HG03045 (cell line): ENCODE measurements around the gene YIF1A.

Experiments used
- ATAC-seq: cut with Tn5 transposase; IDR thresholded peaks from one replicate; pipeline ENCODE4 v1.9.1; 2021; ENCODE audit warnings: mild to moderate bottlenecking, moderate library complexity; ENCODE audit not compliant: unreplicated experiment

Gene YIF1A, protein sequence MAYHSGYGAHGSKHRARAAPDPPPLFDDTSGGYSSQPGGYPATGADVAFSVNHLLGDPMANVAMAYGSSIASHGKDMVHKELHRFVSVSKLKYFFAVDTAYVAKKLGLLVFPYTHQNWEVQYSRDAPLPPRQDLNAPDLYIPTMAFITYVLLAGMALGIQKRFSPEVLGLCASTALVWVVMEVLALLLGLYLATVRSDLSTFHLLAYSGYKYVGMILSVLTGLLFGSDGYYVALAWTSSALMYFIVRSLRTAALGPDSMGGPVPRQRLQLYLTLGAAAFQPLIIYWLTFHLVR

DNA sequence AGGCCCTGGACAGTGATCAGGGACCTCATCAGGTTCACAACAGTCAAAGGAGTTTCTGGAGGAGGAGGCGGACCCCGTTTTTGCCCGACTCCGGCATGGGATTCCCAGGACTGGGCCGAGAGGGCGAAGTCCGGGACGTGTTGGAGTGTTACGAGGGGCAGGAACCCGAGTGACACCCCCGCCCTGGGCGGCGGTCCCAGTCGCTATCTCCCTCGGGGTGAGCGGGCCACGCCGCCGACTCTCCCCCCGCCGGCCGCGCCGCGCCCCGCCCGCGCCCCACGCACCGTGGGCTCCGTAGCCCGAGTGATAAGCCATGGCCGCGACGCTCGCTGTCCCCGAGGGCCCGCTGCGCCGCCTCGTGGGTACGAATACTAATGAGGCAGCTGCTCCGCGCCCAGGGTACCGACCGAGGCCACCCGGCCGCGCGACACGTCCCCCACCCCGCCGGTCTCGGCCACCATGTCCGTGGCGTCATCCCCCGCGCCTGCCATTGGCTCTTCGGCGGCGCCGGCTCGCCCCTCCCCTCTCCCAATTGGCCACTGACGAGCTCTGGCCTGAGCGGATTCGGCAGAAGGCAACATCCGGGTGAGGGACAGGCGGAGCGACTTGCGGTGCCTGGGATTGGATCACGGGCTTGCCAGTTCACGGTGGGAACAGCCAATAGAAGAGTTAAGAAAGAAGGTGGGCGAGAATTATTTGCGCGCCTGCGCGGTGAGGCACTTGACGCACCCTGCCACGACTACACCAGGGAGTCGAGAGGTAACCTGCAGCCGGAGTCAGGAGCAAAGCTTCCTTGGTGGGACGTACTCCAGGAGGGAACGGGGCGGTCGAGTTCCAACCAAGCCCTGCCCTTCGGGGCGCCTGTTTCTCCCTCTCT, at the start of gene YIF1A:
Gene YIF1A (minus strand): TSS at position 473 of the 877 bp plus-strand sequence. CDS start 158 bp downstream, at position 315.
- ATAC-seq, result peak; percentile 91

DNA sequence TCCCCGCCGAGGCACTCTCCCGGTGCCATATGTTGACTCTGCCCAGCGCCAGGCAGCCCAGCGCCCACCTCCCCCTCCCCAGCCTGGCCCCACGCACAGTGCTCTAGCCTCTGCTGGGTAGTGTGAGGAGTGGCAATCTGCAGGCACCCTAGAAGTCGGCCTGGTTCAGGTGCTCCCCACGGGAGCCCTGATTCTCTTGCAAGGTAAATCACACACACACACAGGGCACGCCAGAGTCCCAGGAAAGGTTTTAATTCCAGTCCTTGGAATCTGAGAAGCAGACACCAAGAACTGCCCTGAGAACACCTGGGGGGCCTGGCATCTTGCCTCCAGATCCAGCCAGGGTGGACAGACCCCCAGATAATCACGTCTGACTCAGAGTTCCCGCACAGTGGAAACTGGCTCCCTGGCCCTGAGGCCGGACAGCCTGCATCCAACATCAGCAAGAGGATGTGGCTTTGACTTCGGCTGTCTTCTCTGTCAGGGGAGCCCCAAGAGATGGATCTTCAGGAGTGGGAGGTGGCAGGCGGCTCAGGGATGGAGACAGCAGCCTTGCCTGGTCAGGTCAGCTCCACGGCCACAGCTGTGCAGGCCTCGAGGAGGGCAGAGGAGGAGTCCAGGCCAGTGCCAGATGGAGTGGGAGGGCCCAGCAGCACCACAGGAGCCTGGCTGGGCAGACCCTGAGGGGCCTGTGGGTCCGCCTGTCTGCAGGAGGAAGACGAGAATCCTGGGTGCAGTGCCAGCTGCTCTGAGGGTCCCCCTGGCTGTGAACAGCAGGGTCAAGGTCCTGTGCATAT, 48.4 kb upstream of the YIF1A start:
- ATAC-seq, result no peak

DNA sequence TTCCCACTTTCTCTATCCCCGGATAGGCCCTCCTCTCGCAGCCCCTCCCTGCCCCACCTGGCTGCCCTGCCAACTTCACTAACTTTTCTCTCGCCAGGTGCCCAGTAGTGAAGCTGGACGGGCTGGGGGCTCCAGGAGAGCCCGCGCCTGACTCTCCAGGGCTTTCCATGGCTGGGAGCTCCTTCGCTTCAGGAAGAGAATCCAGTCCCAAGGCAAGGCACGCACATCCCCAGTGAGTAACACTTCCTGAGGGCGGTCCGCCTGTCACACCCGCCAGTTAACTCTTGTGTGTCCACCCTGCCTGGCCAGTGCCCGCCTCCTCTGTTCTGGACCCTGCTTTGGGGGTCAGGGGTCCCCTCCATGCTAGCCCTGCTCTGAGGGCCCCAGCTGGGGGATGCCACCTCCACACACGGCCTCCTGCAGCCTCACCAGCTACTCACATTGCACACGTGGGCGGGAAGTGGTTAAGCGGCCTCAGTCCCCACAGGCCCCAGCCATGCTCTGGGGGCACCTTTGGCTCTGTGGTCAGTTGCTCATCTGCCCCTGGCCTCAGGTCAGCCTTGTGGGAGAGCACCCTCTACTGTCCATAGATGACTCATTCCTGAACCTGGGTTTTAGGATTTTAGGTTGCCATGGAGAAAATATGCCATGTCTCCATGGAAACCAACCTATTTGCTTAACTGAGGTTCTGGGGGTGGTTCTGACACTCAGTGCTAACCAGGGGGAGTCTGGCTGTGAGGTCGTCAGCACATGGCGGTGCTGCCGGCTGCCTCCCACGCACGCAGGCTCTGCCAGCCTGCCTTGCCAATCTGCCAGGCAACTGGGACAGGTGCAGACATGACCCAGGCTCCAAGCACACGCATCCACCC, 47.5 kb upstream of the YIF1A start, which contains the start of gene RIN1:
Gene RIN1 (minus strand): TSS at position 201 of the 869 bp plus-strand sequence. CDS start 32 bp downstream, at position 169.
- ATAC-seq, result peak; percentile 45

DNA sequence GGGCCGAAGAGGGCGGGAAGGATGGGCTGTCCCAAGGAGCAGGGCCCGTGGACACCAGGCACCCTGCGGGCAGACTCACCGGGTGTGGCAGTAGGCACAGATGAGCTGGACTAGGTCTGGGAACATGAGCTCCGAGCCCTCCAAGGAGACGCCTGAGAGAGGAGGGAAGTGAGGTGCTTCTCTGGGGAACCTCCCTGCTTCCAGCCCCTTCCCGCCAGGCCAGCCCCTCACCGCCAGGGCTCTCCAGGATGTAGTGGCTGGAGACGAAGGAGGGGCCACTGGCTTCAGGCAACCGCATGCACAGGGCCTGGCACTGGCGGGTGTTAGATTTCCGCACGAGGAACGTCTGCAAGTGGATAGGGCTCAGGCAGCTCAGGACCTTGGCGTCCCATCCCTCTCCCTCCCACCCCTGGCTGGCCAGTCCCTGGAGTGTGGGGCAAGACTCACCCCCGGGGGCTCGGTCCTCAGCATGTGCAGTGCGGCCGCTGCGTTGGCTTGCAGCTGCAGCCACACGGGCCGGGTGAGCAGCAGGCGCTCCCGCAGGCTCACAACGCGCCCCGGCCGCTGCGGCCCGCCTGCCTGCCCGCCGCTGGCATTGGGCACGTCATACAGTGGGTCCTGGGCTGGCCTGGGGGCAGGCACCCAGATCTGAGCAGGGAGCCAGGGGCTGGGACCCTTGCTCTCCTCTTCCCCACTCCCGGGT, 46.7 kb upstream of the YIF1A start:
- ATAC-seq, result no peak

DNA sequence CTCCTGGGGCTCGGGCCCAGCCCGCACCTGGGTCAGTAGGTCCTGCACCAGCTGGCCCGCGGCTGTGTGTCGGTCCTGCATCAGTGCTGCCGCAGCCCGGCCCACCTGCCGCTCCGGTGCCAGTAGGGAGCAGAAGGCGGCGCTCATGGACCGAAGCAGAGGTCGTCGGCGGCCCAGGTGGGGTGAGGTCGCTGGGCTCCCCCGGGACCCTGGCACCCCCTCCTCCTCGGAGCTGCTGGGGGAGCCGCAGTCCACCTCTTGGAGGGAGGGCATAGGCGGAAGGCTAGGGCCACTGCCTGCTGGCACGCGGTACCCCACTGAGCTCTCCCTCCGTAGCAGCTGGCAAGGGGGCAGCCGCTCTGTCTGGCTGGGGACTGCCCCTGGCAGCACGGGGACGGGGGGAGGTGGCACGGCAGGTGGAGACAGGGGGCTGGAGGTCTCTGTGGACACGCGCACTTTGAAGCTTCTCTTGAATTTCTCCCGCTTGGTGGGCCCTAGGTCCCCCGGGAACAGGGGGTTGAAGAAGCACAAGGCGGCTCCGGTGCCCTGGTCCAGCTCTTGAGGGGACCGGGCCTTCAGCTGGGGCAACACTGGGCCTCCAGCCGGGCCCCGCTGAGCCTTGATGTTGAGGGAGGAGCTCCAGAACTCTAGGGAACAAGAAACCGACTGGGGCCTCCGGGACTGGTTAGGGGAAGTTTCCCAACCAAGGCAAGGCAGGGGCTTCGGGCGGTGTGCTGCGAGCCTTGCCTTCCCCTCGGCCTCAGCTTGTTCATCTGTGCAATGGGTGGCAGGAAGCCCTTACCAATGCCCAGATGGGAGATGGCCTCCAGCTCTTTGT, 45.9 kb upstream of the YIF1A start:
- no peak for ATAC-seq

DNA sequence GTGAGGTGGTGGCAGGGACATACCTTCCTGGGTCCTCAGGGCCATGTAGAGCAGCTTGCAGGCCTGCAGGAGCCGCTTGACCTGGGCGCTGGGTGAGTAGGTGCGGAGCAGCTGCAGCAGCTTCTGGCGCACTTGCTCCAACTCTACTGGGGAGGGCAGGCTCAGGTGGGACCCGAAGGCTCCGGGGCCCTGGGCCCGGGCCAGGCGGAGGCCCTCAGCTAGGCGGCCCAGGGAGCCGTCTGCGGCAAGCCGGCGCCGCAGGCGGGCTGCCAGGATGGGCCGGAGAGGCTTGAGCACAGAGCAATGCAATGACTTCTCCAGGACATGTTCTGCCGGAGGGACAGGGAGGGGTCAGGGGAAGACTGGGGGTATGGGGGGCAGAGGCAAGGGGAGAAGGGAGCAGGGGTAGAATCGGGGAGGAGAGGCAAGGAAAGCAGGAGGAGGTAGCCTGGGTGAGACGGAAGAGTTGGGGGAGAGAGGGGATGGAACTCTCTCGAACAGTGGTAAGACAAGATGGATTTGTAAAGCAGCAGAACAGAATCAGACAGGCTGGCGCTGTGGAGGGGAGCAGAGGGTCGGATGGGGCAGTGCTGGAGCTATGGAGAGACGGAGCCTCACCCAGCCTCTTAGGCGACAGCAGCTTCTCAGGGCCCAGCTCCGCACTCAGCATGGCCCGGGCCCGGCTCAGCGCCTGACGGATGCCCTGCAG, 45.1 kb upstream of the YIF1A start:
- ATAC-seq, result no peak

DNA sequence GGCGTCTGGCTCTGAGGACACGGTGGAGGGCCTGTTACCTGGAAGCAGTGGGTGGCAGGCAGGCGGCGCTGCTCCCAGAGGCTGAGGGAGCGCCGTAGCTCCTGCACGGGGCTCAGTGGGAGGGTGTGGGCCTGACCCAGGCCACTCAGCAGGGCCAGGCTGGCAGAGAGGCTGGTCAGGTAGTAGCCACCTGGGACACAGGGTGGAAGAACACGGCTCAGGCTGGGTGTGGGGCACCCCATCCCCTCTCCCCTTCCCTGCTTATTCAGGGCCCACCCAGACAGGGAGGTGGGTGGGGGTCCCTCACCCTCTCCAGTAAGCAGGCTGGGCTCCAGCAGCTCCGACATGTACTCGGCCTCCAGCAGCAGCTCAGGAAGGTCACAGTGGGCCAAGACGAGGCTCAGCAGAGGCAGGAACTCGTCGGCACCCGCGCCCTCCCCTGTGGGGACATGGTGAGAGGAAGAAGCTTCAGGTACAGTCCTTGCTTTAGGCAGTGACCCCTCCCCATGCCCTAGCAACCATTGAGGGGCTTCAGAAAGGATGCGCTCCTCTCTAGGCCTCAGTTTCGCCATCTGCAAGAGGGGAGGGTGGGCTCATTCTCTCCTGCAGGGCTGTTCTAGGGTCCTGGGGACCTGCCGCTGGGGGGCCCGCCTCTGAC, 44.4 kb upstream of the YIF1A start:
- ATAC-seq, result no peak

DNA sequence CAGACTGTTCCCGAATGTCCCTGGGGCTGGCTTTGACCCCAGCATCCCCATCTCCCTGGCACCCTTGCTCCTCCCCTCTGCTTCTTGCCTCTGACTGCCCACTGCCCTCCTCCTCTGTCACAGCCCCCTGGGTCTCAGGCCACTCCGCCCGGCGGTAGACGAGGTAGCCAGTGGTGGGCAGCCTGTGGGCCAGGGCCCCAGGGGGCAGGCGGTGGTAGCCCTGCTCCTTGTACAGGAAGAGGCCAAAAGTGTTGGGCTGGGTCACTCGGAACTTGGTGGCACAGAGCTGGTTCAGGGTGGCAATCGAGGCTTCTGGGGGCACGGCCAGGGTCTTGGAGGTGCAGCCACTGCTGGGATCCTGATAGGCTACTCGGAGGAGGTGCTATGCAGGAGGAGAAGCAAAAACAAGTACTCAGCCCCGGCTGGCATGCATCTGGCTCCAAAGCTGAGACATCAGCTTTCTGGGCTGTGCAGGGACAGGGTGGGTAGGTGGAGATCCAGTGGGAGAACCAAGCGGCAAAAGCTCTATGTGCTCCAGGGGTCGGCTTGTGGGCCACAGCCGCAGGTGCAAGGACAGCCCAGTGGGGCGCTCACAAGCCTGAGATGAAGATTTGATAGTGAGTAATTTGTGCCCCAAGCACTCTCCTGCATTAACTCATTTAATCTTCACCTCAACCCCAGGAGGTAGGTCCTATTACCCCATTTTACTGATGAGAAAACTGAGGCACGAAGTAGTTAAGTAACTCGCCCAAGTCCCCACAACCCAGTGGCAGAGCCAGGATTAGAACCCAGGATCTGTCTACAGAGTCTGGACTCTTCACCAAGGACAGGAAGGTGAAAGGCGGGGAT, 43.7 kb upstream of the YIF1A start:
- no peak for ATAC-seq

DNA sequence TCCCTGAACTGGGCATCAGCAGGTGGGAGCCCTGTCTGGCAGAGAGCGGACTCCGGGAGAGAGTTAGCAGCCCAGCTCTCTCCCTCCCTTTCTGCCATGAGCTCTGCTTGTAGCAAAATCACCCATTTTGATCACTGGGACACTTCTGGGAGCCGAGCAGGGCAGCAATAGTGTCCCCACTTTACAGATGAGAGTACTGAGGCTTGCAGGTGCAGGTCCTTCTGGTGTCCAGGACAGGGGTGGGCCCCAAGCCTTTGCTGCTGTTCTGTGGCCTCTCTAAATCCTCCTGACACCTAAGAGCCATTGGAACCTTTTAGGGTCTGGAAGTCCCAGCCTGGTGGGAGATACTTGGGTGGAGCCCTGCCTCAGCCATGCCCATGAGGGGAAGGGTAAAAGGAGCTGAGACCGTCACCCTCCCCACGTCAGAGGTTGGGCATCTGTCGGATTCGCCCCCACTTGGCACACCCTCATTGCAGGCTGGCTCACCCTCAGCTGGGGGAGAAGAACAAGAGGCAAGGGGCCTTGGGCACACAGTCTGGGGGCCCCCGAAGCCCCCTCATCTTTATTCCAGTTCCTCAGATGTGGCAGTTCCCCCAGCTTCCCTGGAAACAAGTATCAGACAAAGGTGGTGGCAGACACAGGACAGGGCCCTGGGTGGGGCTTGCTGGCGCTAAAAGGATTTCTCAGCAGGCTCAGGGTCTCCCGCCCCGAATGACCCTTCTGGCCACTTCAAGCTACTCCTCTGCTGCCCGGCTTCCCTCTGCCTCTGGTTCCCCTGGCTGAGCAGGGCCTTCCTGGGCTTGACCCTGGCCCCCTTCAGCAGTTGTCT, 42.8 kb upstream of the YIF1A start:
- no peak for ATAC-seq

DNA sequence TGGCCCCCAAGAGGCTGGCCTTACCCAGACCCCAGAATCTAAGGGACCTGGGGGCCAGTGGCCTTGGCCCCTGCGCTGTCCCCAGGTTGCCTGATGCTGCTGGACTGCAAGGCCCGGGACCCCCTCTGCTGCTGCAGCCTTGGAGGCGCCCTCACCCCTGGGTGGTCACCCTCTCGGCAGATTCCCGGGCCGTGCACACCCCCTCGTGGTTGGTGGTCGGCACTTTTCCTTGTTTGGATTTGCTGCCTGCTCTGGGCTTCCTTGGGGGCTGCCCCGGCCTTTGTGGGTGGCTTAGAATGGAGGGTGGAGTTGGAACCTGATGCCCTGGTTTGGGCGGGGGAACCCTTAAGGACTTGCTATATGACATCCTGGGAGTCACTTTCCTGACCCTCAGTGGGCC, 42.0 kb upstream of the YIF1A start:
- no peak for ATAC-seq

DNA sequence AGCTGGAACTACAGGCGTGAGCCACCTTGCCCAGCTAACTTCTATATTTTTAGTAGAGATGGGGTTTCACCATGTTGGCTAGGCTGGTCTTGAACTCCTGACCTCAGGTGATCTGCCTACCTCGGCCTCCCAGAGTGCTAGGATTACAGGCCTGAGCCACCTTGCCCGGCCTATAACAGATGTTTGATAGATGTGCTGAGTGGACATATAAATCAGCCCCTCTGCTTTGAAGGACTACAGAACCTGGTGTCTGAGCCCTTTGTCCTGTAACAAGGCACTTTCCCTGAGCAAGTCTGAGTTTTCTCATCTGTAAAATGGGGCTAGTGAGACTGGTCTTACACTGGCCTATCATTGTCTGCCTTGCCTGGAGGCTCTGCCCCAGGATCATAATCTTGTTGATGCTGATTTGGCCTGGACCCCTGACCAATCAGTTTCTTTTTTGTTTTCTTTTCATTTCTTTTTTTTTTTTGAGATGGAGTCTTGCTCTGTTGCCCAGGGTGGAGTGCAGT, 40.3 kb upstream of the YIF1A start:
- ATAC-seq, result no peak

DNA sequence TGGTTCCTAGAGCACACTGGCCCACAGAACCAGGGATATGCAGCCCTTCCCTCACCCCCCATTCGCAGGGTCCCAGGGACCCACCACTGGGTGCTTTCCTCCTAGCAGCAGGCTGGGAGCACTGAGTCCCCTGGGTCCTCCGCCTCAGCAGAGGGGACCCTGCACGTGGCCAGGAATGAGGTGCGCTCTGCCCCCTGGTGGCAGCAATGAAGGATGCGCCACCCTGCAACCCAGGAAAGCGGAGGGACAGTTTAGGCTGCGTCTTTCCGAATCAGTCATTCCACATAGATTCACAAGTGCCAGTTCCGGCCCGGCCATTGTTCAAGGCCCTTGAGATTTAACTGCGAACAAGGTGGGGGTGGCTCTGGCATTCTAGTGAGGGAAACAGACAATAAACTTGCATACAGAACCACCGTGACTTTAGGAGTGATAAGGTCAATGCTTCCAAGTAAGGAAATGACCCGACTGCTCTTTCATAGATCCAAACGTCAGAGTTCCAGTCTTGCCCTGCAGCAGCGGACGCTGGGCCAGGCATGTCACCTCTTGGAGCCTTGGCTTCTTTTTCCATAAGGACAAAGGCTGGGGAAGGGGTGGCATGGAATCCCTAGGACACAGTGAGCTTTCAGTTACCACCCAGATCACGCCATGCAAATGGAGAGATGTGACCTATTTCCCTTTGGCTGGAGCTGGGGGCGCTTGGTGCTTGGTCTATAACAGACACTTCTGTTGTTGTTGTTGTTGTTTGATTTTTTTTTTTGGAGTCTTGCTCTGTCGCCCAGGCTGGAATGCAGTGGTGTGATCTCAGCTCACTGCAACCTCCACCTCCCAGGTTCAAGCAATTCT, 39.6 kb upstream of the YIF1A start:
- peak; percentile 55 for ATAC-seq

DNA sequence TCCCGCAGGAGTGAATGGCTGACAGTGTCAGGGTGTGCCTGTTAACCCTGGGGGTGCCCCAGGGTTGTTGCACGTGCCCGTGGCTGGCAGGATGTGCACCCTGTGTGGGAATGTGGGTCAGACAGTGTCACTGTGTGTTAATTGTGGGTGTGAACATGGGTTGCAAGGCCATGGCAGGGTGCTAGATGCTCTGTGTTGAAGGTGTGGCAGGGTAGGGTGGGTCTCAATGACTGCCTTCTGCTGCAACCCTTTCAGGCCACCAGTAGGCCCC, 39.0 kb upstream of the YIF1A start:
- ATAC-seq, result no peak

DNA sequence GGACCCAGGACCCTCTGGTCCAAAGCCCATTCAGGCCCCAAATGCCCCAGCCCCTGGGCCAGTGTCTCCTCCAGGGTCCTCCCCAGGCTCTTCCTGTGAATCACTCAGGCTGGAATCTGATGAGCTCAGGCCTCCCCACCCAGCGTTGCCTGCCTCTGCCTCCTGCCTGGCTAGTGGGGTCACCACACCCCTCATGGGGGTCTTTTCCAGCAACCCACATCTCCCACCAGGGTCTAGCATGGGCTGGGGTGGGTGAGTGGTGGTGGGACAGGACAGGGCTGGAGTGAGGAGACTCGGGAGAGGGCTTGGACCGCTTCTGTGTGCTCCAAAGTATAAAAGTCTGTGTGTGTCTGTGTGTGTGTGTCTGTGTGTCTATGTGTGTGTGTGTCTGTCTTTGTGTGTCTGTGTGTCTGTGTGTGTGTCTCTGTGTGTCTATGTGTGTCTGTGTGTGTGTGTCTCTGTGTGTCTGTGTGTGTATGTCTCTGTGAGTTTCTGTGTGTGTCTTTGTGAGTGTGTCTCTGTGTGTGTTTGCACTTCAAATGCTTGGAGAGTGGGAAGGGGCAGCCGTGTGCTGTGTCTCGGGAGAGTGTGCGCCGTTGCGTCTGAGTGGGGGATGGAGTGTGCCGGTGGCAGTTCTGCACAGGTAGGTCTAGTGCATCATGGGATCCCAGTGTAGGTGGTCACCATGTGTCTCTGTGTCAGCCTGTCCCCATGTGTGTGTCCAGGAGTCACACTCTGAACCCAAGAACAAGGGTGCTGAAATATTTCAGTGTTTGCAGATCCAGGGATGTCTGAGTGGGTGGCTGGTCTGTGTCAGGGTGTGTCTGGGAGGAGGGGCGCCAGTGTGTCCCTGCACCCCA, 38.5 kb upstream of the YIF1A start:
- ATAC-seq, result no peak
